Stimulated activated CD8-positive, alpha-beta memory T cell treated with anti-CD3 and anti-CD28 coated beads, Interleukin-2, amount 100 ng/mL, for 1 hour (primary cell): Measurements from ENCODE around the gene QRICH2.
"Not testable (repeated sequence)": the region's sequence is repeated elsewhere in the genome, so short reads cannot be mapped to it uniquely, and the experiment has no call there.

Experiments
- DNase-seq, 2 donors: peaks; one replicate each; pipeline ENCODE4 v3.0.0-alpha.2; 2020; ENCODE audit warnings: low read depth in 2 of 2

The QRICH2 gene

GRCh38 chr17:76267581-76268001 lies 40.5 kb downstream of the QRICH2 start:
- not testable (repeated sequence) for DNase-seq

GRCh38 chr17:76267051-76267576 lies 41.0 kb downstream of the QRICH2 start:
- no peak for DNase-seq

GRCh38 chr17:76266244-76266938 lies 41.7 kb downstream of the QRICH2 start:
- DNase-seq: no peak

GRCh38 chr17:76265624-76266243 lies 42.3 kb downstream of the QRICH2 start:
- no peak for DNase-seq

- peak; percentile 98 for DNase-seq
These were observed 43.1 kb downstream of the QRICH2 start, which contains the start of gene UBALD2 for GRCh38 chr17:76264755-76265623. Gene UBALD2, plus strand, starts transcription at chr17:76265348. Its CDS starts 158 bp downstream, at chr17:76265506.

GRCh38 chr17:76264425-76264754 lies 43.7 kb downstream of the QRICH2 start:
- DNase-seq: no peak

- DNase-seq: no peak
These were observed 44.2 kb downstream of the QRICH2 start for GRCh38 chr17:76263896-76264295.

GRCh38 chr17:76262732-76263344 lies 45.2 kb downstream of the QRICH2 start:
- no peak for DNase-seq

- DNase-seq: no peak
These were observed 46.5 kb downstream of the QRICH2 start for GRCh38 chr17:76261421-76262215.

GRCh38 chr17:76260669-76261068 lies 47.4 kb downstream of the QRICH2 start:
- DNase-seq: no peak

GRCh38 chr17:76260220-76260619 lies 47.9 kb downstream of the QRICH2 start:
- no peak for DNase-seq

- not testable (repeated sequence) for DNase-seq
These were observed 51.5 kb downstream of the QRICH2 start for GRCh38 chr17:76256430-76257050.

- DNase-seq: no peak
These were observed 52.2 kb downstream of the QRICH2 start for GRCh38 chr17:76255801-76256429.

- no peak for DNase-seq
These were observed 53.8 kb downstream of the QRICH2 start for GRCh38 chr17:76254275-76254674.

GRCh38 chr17:76253841-76254240 lies 54.2 kb downstream of the QRICH2 start:
- no peak for DNase-seq

- DNase-seq: not testable (repeated sequence)
These were observed 54.9 kb downstream of the QRICH2 start for GRCh38 chr17:76252967-76253766.

GRCh38 chr17:76252040-76252954 lies 55.8 kb downstream of the QRICH2 start:
- no peak for DNase-seq

- no peak for DNase-seq
These were observed 56.5 kb downstream of the QRICH2 start for GRCh38 chr17:76251478-76252039.
